Measurements from ENCODE around the gene WDSUB1. TPM values are rescaled to one million over a fixed set of nuclear protein-coding genes. Genes with fewer than 3 reads are reported as not detected.

Gene WDSUB1
- total RNA-seq, 1 donor from 2014 or later = 16.5 TPM

DNA sequence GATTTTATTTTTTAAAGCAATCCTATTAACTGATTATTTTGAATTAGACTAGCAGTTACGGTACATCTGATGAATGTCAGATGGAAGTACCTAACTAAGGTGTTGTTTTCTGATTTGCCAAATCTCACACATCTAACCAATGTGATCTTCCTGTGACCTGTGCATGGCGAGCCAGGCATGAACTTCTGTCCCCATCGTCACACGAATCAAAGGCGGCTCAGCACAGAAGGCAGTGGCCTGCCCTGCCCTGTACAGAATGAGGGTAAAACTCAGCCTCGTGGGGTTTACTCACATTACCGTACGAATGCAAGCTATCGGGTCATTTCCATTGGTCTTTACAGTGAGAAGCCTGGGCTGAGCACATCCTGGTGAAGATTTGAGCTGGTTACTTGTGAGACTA lies 87.3 kb downstream of the WDSUB1 start:
- DNase-seq (no peak), ATAC-seq (no peak)
- H3K27ac ChIP-seq = no peak overlapping the region
- H3K4me3 ChIP-seq = no peak overlapping the region
- H3K36me3 ChIP-seq = peaks cover 56% of the 10 kb centered on the region
- no peaks in the 10 kb centered on the region for H3K27me3 ChIP-seq (ENCODE audit: low read depth)
- H3K9me3 ChIP-seq = no peaks in the 10 kb centered on the region
- intact Hi-C loops (cut with DNase I) = no loop called here
- TF ChIP-seq CTCF (IDR thresholded peaks at IDR 0.05) = no peak
- peaks cover 28% of the 10 kb centered on the region for H3K4me1 ChIP-seq

- Histone ChIP-seq H3K27ac (no peak overlapping the region), H3K4me1 (peaks cover 16% of the 10 kb centered on the region), H3K36me3 (peaks cover 59% of the 10 kb centered on the region), H3K4me3 (no peak overlapping the region), H3K27me3 (ENCODE audit: low read depth) (no peaks in the 10 kb centered on the region), H3K9me3 (no peaks in the 10 kb centered on the region)
- ATAC-seq = no peak
- DNase-seq = no peak
- intact Hi-C loops (cut with DNase I) = no loop called here
- TF ChIP-seq CTCF (IDR thresholded peaks at IDR 0.05) = no peak
These were observed 90.0 kb downstream of the WDSUB1 start for GRCh38 chr2:159196393-159196925.

DNA sequence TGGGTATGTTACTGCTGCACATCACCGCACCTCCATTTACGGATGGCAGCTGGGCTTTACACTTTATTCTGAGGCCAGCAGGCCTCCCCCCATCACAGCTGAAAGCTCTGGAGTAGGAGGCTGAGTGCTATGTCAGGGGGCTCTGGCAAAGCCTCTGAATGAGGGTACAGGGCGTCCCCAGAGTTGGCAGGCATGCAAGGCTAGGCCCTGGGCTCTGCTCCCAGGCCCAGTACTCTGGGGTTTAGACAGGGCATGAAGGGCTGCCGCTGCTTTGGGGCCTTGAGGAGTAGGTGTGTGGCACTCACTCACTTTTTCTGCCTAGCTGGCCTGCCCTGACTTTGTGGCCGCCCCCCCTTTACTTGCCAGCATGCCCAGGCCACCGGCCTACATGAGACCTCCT lies 90.8 kb downstream of the WDSUB1 start:
- H3K27me3 ChIP-seq (ENCODE audit: low read depth) = no peaks in the 10 kb centered on the region
- intact Hi-C loops (cut with DNase I) = no loop called here
- H3K4me1 ChIP-seq = peaks cover 10% of the 10 kb centered on the region
- H3K27ac ChIP-seq = no peak overlapping the region
- no peak for TF ChIP-seq CTCF (IDR thresholded peaks at IDR 0.05)
- DNase-seq (no peak), ATAC-seq (no peak)
- H3K9me3 ChIP-seq = no peaks in the 10 kb centered on the region
- H3K36me3 ChIP-seq = peaks cover 59% of the 10 kb centered on the region
- no peak overlapping the region for H3K4me3 ChIP-seq

DNA sequence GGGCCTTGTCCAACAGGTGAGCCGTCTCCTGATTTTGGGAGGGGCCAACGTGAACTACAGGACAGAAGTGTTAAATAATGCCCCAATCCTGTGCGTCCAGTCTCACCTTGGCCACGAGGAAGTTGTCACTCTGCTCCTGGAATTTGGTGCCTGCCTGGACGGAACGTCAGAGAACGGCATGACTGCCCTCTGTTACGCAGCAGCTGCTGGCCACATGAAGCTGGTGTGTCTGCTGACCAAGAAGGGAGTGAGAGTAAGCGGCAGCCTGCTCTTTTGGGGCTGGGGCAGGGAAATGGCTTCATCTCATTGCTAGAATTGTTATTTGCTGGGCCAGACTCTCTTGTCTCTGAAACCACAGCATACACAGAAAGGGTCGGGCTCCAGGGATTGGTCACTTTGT lies 92.3 kb downstream of the WDSUB1 start:
- no peak for ATAC-seq
- no peak for TF ChIP-seq CTCF (IDR thresholded peaks at IDR 0.05)

DNA sequence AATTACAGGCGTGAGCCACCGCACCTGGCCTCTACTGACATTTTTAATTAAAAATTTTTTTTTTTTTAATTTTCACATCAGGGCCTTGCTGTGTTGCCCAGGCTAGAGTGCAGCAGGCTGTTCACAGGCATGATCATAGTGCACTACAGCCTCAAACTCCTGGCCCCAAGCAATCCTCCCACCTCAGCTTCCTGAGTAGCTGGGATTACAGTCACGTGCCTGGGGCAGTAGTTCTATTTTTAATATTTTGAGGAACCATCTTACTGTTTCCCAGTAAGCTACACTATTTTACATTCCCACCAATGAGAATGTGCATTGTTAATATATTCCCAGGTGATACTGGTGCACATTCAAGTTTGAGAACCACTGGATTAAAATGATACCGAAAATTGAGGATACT lies 92.7 kb downstream of the WDSUB1 start:
- H3K9me3 ChIP-seq = no peaks in the 10 kb centered on the region
- H3K4me1 ChIP-seq = no peaks in the 10 kb centered on the region
- no peak overlapping the region for H3K27ac ChIP-seq
- no peak for ATAC-seq
- intact Hi-C loops (cut with DNase I) = no loop called here
- H3K4me3 ChIP-seq = no peak overlapping the region
- peaks cover 62% of the 10 kb centered on the region for H3K36me3 ChIP-seq
- no peak for TF ChIP-seq CTCF (IDR thresholded peaks at IDR 0.05)
- H3K27me3 ChIP-seq (ENCODE audit: low read depth) = no peaks in the 10 kb centered on the region
- no peak for DNase-seq

More for the DNA sequence above, 92.3 kb downstream of the WDSUB1 start:
- H3K27me3 ChIP-seq (ENCODE audit: low read depth) = no peaks in the 10 kb centered on the region
- intact Hi-C loops (cut with DNase I) = no loop called here
- no peaks in the 10 kb centered on the region for H3K9me3 ChIP-seq
- H3K4me3 ChIP-seq = no peak overlapping the region
- H3K4me1 ChIP-seq = no peaks in the 10 kb centered on the region
- DNase-seq = no peak
- peaks cover 62% of the 10 kb centered on the region for H3K36me3 ChIP-seq
- no peak overlapping the region for H3K27ac ChIP-seq

All from lower lobe of right lung (tissue), 2 donors.